Colon (tissue), 2 donors: ENCODE measurements around the gene ASTN2.

Source experiments
- FAIRE-seq: peaks from 2 replicates; lab custom pipeline; 2012; peaks lifted over from hg19 to GRCh38; lab: Jason Lieb, UNC
- donor health status: control.
- donor health status: control.

The ASTN2 gene

DNA sequence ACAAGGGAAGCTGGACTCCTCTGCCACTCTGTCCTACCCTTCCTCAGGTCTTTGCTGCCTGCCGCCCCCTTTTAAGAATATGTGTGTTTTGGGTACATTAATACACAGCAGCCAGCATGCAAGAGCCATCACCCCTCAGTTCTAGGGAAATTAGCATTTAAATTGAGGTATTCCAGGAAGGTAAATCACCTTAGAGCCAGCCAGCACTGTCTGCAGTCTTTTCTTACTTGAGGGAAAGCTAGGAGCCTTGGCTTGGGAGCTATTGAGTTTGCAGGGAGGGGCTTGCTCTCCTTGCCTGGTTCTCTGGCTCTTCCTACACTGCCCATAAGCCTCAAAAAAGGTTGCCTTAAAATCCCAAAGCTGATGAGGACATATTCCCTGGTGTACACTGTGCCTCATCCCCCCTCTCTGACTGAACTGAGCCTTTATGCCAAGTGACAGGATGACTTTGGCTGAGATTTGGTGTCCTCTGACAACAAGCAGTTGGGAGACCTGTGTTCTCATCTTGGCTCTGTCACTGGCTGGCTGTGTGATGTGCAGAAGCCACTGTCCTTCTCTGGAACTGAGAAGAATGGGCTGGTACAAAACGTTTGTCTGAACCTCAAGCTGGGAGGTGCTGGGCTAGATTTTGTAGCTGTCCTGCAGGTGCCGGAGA lies 673.6 kb downstream of the ASTN2 start:
- FAIRE-seq: no peak

DNA sequence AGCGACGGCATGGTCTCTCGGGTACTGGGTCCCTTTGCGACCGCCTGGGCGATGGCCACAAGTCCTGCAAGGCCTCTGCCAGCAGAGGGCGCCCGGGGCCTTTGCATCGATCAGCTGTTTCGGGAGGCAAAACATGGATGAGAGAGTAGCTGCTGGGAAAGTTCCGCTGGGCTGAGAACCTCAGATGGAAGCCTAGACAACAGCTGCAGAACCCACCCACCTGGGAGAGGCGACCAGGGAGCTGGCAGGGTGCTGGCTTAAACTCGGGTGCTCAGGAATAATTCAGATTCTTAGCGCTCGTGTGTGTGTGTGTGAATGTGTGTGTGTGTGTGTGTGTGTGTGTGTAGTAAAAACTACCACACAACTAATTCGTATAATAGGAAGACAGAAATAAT lies 677.7 kb downstream of the ASTN2 start:
- no peak for FAIRE-seq

DNA sequence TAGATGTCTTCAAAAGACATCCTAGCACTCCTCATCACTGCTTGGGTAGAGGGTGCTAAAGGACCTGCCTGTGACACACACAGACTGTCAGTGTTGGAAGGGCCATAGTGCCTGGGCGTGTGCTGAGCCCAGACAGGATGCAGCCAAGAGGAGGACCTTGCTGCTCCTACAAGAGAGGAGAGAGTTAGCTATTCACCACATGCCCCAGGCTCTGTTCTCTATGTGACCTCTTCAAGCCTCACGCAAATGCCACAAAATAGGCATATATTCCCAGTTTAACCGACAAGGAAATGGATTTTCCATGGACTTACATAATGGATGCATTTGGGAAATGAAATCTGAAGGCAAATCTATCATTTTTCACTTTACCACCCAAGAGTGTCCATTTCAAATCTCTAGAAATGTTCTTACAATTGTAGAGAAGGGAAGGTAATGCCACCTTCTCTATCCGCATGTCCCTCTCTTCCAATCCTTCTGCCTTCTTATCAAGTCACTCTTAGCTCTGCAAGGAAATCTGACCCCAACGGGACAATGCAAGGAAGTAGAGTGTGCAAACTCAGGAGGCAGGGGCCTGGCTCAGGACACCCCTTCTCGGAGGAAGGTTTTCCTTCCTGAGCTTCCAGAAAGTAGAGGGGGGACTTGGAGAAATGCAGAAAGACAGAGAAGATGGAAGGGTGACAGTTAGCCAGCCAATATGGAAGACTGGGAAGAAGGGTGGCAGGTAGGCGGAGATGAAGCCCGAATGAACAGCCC lies 678.3 kb downstream of the ASTN2 start:
- no peak for FAIRE-seq

DNA sequence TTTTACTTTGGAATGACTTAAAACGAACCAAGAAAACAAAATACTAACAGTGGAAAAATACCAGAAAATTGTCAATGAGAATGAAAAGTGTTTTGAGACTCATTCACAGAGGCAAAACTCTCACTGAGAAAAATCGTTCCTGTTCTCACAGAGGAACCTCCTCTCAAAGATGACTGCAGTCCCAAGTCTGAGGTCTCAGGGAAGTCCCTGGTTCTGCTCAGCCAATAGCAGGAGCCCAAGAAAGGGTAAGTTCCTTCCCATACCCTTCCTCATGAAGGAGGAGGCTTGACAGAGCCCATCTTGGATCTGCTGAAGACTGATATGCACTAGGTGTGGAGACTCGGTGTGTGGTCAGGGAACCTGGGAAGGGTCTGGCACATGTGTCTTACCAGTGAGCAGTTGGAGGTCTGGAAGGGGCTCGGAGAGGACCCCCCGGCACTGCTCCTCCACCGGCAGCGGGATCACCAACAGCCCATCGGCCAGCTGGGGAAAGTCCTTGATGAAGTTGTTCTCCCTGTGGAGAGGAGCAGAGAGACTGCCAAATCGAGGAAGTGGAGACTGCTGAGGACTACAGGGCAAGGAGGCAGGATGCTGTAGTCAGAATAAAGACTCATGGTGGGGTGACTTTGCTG lies 681.7 kb downstream of the ASTN2 start:
- FAIRE-seq: no peak

DNA sequence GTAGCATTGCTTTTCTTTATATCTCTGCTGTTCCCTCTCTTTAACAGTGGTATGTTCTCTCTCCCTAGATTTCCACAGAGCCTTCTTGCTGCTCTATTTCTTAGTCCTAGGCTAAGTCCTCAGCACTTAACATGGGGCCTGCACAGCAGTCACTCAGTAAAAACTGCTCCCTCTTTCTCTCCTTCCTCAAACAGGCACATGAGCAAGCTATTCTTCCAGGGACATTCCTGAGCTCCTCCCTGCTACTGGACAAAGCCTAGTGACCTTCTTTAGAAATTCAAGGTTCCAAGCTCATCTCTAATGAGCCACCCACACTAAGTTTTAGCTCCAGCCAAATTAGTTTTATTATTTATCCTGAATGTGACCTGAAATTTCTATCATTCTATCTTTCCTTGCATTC lies 688.3 kb downstream of the ASTN2 start:
- FAIRE-seq: no peak

DNA sequence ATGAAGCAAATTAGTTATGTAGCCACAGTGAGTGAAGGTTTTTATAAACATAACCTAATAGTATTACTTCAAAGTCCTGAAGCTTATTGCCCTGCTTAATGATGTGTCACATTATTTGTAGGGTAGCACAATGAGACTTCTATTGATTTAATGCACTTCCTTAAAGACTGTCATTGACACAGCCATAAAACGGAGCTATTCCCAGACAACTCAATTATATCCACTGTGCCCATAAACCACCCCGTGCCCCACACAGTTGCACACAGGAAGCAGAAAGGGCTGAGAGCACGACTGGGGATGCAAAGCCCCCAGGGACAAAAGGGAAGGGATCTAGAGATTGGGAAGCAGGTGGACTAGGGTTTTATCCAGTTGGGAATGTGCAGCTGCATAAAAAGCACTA lies 690.7 kb downstream of the ASTN2 start:
- no peak for FAIRE-seq

DNA sequence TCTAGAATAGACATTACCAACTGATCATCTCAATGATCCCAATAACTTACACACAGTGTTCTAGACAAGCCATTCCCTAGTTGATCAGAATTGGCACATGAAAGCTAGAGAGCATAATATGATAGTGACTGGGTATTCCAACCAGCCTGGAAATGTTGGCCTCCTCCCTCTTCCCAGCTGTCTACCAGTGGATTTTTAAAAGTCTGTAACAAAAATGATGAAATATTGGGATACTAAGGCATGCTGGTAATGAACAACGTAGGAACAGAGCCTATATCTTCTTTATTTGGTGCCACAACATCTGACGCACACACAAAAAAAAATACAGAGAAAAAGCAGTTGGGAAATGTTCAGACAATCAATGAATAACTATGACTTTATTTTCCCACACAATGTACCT lies 692.9 kb downstream of the ASTN2 start:
- FAIRE-seq: no peak

DNA sequence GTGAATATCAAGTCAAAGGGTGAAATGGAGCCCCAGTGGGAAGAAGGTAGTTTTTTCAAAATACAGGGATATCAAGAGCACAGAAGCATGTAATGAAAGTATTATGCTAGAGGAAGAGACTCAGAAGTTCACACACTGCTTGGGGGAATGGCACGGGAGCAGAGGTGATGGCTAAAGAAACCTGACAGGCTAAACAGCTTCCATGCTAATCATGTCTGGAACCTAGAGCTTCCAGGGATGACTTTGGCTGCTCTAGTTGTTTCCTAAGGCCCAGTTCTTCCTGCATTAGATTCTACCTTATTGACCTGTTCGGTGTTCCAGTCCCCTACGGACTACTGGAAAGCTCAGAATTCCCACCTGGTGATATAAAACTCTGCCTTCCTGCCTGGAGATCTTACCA lies 693.4 kb downstream of the ASTN2 start:
- no peak for FAIRE-seq

DNA sequence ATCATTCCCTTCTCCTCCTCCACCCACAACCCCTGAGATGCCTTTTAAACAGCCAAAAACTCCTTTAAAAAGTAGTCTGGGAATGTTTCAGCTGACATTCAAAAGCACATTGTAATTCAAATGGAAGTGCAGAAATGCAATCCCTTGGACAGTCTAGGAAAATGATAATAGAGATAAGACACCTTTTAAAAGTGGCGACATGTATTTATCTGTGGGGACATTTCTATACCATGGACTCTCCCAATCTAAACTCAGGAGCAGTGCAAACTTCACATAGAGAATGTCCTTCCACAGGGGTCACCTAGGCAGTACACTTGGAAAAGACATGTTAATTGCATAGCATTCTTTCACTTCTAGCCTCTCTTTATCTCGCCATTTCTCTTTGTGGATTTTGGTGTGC lies 694.7 kb downstream of the ASTN2 start:
- FAIRE-seq: no peak

DNA sequence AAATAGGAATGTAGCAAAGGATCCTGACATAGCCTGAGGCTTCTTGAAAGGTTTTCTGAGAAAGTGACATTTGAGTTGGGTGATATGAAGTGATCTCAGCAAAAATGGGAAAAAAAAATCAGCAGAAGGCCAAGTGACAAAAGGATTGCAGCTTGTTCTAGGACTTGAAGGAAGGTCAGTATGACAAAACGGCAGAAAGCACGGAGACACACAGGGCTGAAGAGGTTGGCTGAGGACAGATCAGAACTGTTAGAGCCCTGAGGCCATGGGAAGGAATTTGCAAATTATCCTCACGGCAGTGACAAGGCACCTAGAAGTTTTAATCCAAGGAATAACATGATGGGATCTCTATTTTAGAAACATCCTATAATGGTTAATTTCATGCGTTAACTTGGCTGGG lies 696.7 kb downstream of the ASTN2 start:
- no peak for FAIRE-seq

DNA sequence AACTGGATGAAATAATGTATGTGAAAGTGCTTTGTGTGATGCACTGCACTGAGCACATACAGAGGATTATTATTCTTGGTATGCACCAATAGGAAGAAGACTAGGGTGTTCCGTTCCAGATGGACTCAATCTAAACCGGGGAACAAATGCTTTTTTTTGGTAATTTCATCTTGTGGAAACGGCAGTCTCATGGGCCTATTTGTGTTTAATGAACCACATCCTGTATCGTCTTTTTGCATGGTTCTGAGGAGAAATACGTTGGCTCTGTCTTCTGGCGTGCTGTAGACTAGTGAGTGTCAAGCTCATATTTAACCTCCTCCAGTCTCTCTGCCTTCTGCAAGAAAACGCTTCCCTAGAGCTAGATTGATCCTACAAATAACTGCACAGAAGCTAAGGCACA lies 697.7 kb downstream of the ASTN2 start:
- no peak for FAIRE-seq

DNA sequence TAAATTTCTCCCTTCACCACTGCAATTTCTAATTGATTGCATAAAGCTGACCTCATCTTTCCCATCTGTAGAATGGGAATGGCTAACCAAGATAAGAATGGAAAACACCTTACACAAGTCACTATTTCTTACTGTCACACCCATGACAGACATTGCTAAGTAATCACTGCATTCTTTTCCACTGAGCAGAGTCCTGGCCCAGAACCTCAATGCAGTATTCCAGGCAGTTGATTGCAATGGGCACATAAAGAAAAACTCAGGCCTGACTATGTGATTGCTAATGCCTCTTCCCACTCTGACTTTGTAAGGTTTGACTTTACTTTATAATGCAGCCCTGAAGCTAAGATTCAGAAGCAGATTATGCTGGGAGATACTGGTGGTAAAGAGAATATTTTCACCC lies 698.4 kb downstream of the ASTN2 start:
- no peak for FAIRE-seq

DNA sequence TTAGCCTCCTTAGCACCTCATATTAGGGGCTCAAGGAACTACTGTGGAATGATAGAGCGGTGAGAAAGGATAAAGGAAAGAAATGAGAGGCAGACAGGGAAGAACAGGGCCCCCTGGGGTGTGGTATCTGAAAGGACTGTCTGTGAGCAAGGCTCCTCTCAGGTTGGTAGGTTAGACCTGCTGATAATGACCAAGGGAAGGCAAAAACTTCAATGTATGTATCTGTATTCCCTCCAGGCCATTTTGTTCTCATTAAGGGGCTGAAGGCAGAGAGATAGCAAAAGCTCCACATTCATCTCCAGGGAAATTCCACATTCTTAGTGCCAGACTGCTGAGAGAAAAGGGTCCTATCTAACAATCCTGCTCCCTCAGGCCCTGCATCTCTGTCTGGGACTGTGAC lies 699.1 kb downstream of the ASTN2 start:
- no peak for FAIRE-seq

DNA sequence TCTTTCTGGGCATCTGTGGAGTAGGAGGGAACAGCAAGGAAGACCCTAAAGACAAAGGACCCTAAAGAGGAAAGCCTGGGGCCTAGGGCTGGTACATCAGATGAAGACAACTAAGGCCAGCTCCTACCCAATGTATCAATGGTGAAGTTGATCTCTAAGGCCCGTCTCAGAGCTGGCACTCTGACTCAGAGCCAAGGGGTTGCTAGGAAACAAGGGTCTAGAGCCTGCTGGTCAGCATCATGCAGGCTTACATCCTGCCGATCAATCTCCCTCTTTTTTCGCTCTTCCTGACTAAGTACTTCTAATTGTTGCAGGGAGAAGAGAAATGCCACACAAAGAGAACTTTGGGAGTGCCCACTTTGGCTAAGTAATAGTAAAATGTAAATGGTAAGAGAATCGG lies 701.6 kb downstream of the ASTN2 start:
- FAIRE-seq: no peak

DNA sequence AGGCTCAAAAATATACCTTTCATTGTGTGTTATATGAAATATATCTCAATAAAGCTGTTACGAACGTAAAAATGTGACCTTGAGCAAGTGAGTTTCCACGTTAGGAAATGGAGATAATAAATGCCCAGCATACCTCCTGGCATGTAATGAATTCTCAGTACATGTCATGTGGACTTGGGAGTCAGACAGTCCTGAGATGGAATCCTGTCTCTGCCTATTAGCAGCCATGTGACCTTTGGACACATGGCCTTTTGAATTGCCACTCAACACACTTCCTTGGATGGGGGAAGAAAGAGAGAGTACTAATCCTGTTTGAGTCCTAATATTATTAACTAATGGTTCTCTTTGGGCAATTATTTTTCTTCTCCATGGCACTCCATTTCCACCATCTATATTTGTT lies 702.1 kb downstream of the ASTN2 start:
- no peak for FAIRE-seq

DNA sequence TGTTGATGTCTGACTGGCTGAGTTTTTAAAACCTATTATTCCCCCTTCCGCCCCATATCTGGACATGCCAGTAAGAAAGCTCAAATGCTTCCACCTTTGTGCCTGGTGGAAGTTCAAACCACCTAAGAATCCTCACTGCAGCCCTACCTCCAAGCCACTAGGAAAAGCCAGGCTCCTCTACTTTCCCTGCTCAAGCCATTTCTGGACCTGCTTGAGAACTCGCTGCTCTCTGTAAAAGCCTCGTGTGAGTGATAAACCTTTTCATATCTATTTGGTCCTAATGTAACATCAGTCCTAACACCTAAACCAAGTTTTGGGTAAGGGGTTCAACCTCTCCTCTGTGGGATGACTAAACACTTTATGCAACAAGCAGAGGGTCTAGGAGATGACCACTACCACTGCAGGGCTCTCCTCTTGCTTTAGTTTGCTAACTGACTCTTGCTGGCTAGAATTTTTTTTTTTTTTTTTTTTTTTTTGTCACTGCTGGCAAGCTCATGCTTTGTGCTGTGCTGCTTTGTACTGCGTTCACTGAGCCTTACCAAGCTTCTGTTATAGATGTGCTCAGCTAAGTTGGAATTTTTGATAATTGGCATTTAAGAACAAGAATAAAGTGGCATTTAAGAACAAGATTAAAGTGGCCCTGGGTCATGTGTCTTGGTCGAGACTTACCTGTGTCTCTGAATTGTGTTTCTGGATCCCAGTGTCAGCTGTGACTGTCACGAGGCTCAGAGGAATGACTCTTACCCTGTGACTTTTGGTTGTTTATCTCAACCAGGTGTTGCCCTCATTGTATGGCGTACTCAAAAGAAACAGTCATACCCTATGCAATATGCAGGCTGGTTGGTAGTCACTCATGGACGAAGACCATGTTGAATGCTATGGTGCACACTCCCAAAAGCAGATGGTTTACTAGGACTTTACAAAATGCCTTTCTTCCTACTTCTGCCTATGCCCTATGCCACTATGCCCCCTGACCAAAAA lies 708.3 kb downstream of the ASTN2 start:
- no peak for FAIRE-seq

DNA sequence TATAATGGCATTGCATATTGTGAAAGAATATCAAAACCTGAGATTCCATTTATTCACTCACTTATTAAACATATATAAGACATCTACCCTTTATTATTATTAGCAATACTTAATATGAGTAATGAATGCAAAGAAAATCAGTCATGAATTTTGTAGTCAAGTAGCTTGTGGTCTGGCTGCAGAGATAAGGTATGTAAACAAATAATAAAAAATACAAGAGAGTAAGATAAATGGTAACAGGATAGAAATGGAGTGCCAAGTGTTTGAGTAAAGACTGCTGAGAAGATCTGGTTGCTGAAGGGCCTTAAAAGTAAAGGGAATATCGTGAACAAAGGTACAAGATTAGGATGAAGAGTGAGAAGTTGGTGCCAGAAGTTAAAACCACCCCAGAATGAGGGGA lies 709.3 kb downstream of the ASTN2 start:
- FAIRE-seq: no peak

DNA sequence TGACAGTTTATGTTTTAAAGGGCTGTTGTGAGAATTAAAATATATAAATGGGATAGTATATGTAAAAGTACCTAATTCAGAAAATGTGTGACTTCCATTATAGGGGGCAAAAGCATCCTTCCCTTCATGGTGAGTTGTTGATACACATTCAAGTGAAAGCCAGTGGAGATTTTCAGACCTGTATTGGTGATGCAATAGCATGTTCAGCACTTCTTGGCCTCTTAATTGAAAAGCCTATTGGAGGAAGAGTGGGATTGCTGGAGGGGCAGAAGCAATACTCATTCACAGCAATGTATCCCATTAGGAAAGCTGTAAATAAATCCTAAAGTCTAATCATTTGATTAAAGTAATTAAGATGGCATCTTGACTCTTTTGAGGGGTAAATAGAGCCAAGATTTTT lies 710.4 kb downstream of the ASTN2 start:
- FAIRE-seq: no peak

DNA sequence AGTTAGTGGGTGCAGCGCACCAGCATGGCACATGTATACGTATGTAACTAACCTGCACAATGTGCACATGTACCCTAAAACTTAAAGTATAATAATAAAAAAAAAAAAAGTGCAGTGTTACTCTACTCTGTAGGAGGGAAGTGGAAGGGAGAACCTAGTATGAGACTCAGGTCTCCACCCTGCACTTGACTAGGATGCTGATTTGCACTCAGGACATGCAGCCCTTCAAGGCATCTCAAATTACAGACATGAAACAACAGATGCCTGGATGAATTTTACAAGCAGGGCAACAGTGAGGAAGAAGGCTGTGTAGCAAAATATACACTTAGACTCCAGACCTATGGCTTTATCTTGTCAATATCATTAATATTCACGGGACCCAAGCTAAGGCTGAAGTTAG lies 711.2 kb downstream of the ASTN2 start:
- FAIRE-seq: no peak

DNA sequence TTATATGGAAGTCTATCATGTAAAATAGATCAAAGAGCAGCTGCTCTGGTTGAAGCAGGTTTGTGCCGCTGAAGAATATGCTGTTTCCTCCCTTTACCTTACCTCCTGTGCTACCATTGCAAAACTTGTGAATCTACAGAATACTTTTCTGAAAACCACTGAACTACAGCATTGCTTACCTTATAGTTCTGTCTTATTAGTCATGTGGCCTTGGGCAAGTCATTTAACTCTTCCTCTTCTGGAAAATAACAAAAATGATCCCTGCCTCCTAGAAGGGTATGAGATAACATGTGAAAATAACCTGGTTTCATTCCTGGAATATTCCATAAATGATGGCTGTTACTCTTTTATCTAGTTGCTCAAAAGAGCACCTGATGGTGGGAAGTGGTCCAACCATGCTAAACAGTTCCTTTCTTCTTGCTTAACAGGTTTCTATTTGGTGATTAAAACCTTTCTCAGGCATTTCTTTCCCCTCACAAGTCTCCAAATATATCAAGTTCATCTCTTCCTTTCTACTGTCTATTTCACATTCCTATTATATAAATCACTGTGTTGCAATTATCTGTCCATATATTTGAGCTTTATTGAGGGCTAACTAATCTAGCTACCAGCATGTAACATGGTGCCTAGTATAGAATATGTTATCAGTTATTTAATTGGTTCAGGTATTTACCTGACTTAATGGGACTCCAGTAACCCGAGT lies 712.8 kb downstream of the ASTN2 start:
- FAIRE-seq: no peak

DNA sequence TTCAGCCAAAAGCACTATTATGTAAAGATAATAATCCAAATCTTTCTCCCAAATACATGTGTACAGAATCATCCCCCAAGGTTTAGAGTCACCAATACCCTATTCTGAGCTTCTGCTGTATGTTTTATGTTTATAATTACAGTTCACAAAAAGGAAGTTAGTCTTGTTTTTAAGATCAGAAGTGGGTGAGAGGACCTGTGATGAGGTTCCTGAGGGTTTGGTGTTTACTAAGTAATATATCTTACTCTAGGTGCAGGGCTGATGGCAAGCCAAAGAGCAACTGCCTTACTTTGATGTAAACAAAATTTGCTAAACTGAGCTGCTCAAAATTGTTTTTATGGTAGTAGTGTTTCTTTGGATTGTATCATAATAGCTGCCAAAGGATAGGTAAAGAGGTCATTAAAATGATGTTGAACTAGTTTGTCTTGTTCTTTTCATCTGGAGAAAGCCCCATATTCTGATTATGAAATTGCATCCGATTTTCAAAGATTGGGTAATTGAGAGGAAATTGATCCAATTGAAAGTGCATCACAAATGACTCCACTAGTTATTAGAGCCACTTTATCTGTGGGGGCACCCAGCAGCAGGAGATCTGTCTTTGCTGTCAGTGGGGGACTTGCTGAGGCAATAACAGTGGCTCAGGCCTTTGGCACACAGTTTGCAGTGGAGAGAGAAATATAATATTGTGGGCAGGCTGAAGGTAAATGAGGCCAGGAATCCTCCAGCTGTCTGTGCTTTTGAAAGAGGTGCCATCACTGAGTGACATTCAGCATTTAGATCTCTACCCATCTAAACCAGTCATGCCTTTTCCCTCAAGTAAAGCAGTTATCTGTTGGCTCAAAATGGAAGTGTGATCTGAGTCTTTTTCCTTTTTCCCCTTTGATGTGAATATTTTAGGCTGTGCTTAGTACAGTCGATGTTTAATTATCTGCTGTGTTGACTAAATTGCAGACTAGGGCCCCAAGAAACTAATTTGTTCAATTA lies 713.7 kb downstream of the ASTN2 start:
- no peak for FAIRE-seq
